Measurements from ENCODE around the gene ADAMTS15. TPM values are rescaled to one million over a fixed set of nuclear protein-coding genes. Genes with fewer than 3 reads are reported as not detected.

Gene ADAMTS15
- total RNA-seq: 24.5 TPM

GRCh38 chr11:130448416-130449309, at the start of gene ADAMTS15:
Gene ADAMTS15 (plus strand): TSS chr11:130448645. CDS start chr11:130448974, 329 bp downstream.

GRCh38 chr11:130428316-130429119, 19.9 kb upstream of the ADAMTS15 start, which contains the start of gene ADAMTS8:
Gene ADAMTS8 (minus strand): TSS chr11:130428609. CDS start chr11:130428286, 323 bp downstream.

Other genes with a start within 250 kb of the ADAMTS15 start
- 112 TPM for gene ZBTB44, start 133.7 kb upstream of the ADAMTS15 start, total RNA-seq
- 6.5 TPM for gene ADAMTS8, start 20.0 kb upstream of the ADAMTS15 start, total RNA-seq